BJ (cell line): ENCODE results near the gene HSBP1L1. TPM values are rescaled to one million over a fixed set of nuclear protein-coding genes. Genes with fewer than 3 reads are reported as not detected.

ENCODE experiments used
- CTCF ChIA-PET: fragments of 350-600 bp; formaldehyde crosslinking; extraction: SDS; loops from one replicate; lab custom pipeline; 2021; ENCODE audit warnings: antibody characterized with exemption, inconsistent platforms; lab: Yijun Ruan, JAX
- POLR2A ChIA-PET: fragments of 300-600 bp; sonication (Branson Sonifier 250); formaldehyde crosslinking; extraction: SDS; loops from one replicate; lab custom pipeline; 2021; ENCODE audit warnings: antibody characterized with exemption; lab: Charles Lee
- DNase-seq: peaks from one replicate; pipeline ENCODE4 v3.0.0-alpha.2; 2011; ENCODE audit warnings: low read depth
- H3K27me3 ChIP-seq: 2 replicates; pipeline ENCODE4 v1.6.0; 2011; ENCODE audit warnings: low read length; ENCODE audit not compliant: control insufficient read depth, insufficient read depth
- H3K36me3 ChIP-seq: 2 replicates; pipeline ENCODE4 v1.5.1; 2011; ENCODE audit warnings: low read length; ENCODE audit not compliant: control insufficient read depth, insufficient read depth
- H3K4me3 ChIP-seq: 2 replicates; pipeline ENCODE4 v1.5.1; 2011; ENCODE audit warnings: low read depth, mild to moderate bottlenecking, control low read depth, low read length
- CTCF ChIP-seq: IDR thresholded peaks from 2 replicates; pipeline ENCODE4 v1.5.1; 2011; ENCODE audit warnings: low read depth, mild to moderate bottlenecking, control low read depth, inconsistent platforms, low read length, moderate library complexity; ENCODE audit not compliant: insufficient read depth
- polyA plus RNA-seq: library from polyadenylated mRNA; depleted of rRNA; stranded (reverse); fragments of >200 nt; gene quantifications from 2 replicates; pipeline ENCODE4 v1.2.3, GENCODE V29; 2011

Gene HSBP1L1
- polyA plus RNA-seq, 1 experiment = 19.1 TPM

- CTCF ChIA-PET = interaction anchor here (0.6 to 0.8 kb wide), 2 partner anchors 58 to 223 kb away, joined by 3 read pairs; no protein-coding TSS in a partner anchor
- H3K27me3 ChIP-seq = no peaks in the 10 kb centered on the region
- no peak for TF ChIP-seq CTCF
- H3K4me3 ChIP-seq = no peak overlapping the region
- DNase-seq = no peak
- POLR2A ChIA-PET = no interaction called here
- peaks cover 9% of the 10 kb centered on the region for H3K36me3 ChIP-seq
Measured at GRCh38 chr18:79935098-79935480, 29.4 kb upstream of the HSBP1L1 start.

- H3K4me3 ChIP-seq = no peak overlapping the region
- no peak for DNase-seq
- no peak for TF ChIP-seq CTCF
- ChIA-PET CTCF (interaction anchor here (0.6 to 0.8 kb wide), 2 partner anchors 58 to 223 kb away, joined by 3 read pairs; no protein-coding TSS in a partner anchor), POLR2A (no interaction called here)
- H3K27me3 ChIP-seq = no peaks in the 10 kb centered on the region
- H3K36me3 ChIP-seq = peaks cover 9% of the 10 kb centered on the region
Measured at GRCh38 chr18:79935499-79935898, 28.9 kb upstream of the HSBP1L1 start.

GRCh38 chr18:79935925-79936324 is 28.5 kb upstream of the HSBP1L1 start:
- ChIA-PET CTCF (interaction anchor here (0.8 kb wide), 1 partner anchor 223 kb away, joined by 3 read pairs; no protein-coding TSS in a partner anchor), POLR2A (no interaction called here)
- peaks cover 9% of the 10 kb centered on the region for H3K36me3 ChIP-seq
- no peaks in the 10 kb centered on the region for H3K27me3 ChIP-seq
- H3K4me3 ChIP-seq = no peak overlapping the region
- DNase-seq = no peak
- TF ChIP-seq CTCF = no peak

- TF ChIP-seq CTCF = no peak
- no peaks in the 10 kb centered on the region for H3K27me3 ChIP-seq
- peaks cover 14% of the 10 kb centered on the region for H3K36me3 ChIP-seq
- H3K4me3 ChIP-seq = no peak overlapping the region
- no peak for DNase-seq
- ChIA-PET POLR2A (no interaction called here), CTCF (no interaction called here)
Measured at GRCh38 chr18:79936641-79937040, 27.8 kb upstream of the HSBP1L1 start.

GRCh38 chr18:79937103-79937860 is 27.2 kb upstream of the HSBP1L1 start:
- POLR2A ChIA-PET = no interaction called here
- CTCF ChIA-PET = no interaction called here
- DNase-seq = no peak
- TF ChIP-seq CTCF = no peak
- H3K4me3 ChIP-seq = no peak overlapping the region
- peaks cover 19% of the 10 kb centered on the region for H3K36me3 ChIP-seq
- H3K27me3 ChIP-seq = no peaks in the 10 kb centered on the region
